Measurements from ENCODE around the gene GSTCD. TPM values are rescaled to one million over a fixed set of nuclear protein-coding genes. Genes with fewer than 3 reads are reported as not detected.

Gene GSTCD
- total and polyA plus RNA-seq, 2 experiments from 2014 or later = 11.3 to 39.1 TPM

GRCh38 chr4:105710678-105711077, 2.1 kb downstream of the GSTCD start:
- no peaks in the 10 kb centered on the region for H3F3A ChIP-seq (replicated peaks; ENCODE audit: low read depth)
- DNase-seq (ENCODE audit: low spot score) = no peak
- TF ChIP-seq POLR2AphosphoS5 (IDR thresholded peaks at IDR 0.05; ENCODE audit: low read depth) = no peak
- TF ChIP-seq JUNB (IDR thresholded peaks at IDR 0.05; ENCODE audit: unreplicated experiment) = no peak
- TF ChIP-seq ZNF462 (CRISPR knock-in tag; IDR thresholded peaks at IDR 0.05) = no peak
- TF ChIP-seq REST (IDR thresholded peaks at IDR 0.05; ENCODE audit: unreplicated experiment) = no peak
- TF ChIP-seq NANOG (IDR thresholded peaks at IDR 0.05; ENCODE audit: borderline replicate concordance) = no peak
- TF ChIP-seq EZH2 (IDR thresholded peaks at IDR 0.05; ENCODE audit: low read depth, unreplicated experiment) = no peak
- no peak for TF ChIP-seq ETS1 (IDR thresholded peaks at IDR 0.05)
- no peak for TF ChIP-seq EZH2phosphoT487 (IDR thresholded peaks at IDR 0.05; ENCODE audit: unreplicated experiment)
- TF ChIP-seq CREB1 (CRISPR knock-in tag; IDR thresholded peaks at IDR 0.05; ENCODE audit: low read depth) = no peak
- no peak for TF ChIP-seq CTCF (conservative IDR thresholded peaks at IDR 0.05; ENCODE audit: low read depth in 2 of 2)
- no peak for TF ChIP-seq STAT1 (IDR thresholded peaks at IDR 0.05; ENCODE audit: unreplicated experiment)
- TF ChIP-seq ZNF331 (CRISPR knock-in tag; IDR thresholded peaks at IDR 0.05; ENCODE audit: low read depth) = no peak
- no peak for TF ChIP-seq ZNF114 (CRISPR knock-in tag; IDR thresholded peaks at IDR 0.05)
- peak overlapping the region; percentile 28; the same call in 1 of the 2 replicates for H3K27ac ChIP-seq (ENCODE audit: low read depth)
- H3K4me2 ChIP-seq = no peak overlapping the region
- H3K79me2 ChIP-seq (replicated peaks; ENCODE audit: insufficient read depth) = peaks cover 67% of the 10 kb centered on the region
- no peaks in the 10 kb centered on the region for H3K27me3 ChIP-seq (ENCODE audit: insufficient read depth)
- H3K36me3 ChIP-seq (ENCODE audit: insufficient read depth) = no peaks in the 10 kb centered on the region
- H3K36me3 Mint-ChIP-seq (ENCODE audit: low read depth) = no peaks in the 10 kb centered on the region
- H2AFZ ChIP-seq = no peak overlapping the region
- H3K4me3 ChIP-seq = no peak overlapping the region
- H3K27me3 Mint-ChIP-seq (ENCODE audit: insufficient read depth, low read depth, poor library complexity) = no peaks in the 10 kb centered on the region
- peaks cover 13% of the 10 kb centered on the region for H3K4me1 Mint-ChIP-seq
- no peak overlapping the region for H3K4me3 Mint-ChIP-seq
- no peaks in the 10 kb centered on the region for H4K20me1 ChIP-seq (replicated peaks; ENCODE audit: insufficient read depth)
- no peaks in the 10 kb centered on the region for H3K9me2 ChIP-seq (ENCODE audit: insufficient read depth)
- no peak for ATAC-seq
- H3K4me1 ChIP-seq (ENCODE audit: insufficient read depth) = peaks cover 15% of the 10 kb centered on the region; the same call in 1 of the 2 replicates
- H3K9me3 Mint-ChIP-seq = no peaks in the 10 kb centered on the region
- no peak overlapping the region for H3K27ac Mint-ChIP-seq

All from GM23338 (cell line).